Fibroblast of the aortic adventitia (primary cell): ENCODE measurements around the gene CXXC5. TPM values are rescaled to one million over a fixed set of nuclear protein-coding genes. Genes with fewer than 3 reads are reported as not detected.
"Not testable (repeated sequence)": the region's sequence is repeated elsewhere in the genome, so short reads cannot be mapped to it uniquely, and the experiment has no call there.

Source experiments
- DNase-seq: peaks from one replicate; pipeline ENCODE4 v3.0.0-alpha.2; 2010; ENCODE audit warnings: low read depth
- H3K4me3 ChIP-seq: 2 replicates; pipeline ENCODE4 v1.5.1; 2011; ENCODE audit warnings: low read depth, mild to moderate bottlenecking, control low read depth, low read length, moderate library complexity
- total RNA-seq: library from RNA; depleted of rRNA; stranded (reverse); fragments of >200 nt; gene quantifications from 2 replicates; pipeline ENCODE4 v1.2.3, GENCODE V29; 2012; ENCODE audit warnings: low replicate concordance
- TF ChIP-seq, protein P1 (sequence below): IDR thresholded peaks from 2 replicates; pipeline ENCODE4 v1.5.1; 2011; ENCODE audit warnings: mild to moderate bottlenecking, low read length, control low read depth, inconsistent platforms; ENCODE audit not compliant: insufficient read depth

Gene CXXC5
- total RNA-seq: 26.1 and 75.9 TPM in 2 replicates

DNA sequence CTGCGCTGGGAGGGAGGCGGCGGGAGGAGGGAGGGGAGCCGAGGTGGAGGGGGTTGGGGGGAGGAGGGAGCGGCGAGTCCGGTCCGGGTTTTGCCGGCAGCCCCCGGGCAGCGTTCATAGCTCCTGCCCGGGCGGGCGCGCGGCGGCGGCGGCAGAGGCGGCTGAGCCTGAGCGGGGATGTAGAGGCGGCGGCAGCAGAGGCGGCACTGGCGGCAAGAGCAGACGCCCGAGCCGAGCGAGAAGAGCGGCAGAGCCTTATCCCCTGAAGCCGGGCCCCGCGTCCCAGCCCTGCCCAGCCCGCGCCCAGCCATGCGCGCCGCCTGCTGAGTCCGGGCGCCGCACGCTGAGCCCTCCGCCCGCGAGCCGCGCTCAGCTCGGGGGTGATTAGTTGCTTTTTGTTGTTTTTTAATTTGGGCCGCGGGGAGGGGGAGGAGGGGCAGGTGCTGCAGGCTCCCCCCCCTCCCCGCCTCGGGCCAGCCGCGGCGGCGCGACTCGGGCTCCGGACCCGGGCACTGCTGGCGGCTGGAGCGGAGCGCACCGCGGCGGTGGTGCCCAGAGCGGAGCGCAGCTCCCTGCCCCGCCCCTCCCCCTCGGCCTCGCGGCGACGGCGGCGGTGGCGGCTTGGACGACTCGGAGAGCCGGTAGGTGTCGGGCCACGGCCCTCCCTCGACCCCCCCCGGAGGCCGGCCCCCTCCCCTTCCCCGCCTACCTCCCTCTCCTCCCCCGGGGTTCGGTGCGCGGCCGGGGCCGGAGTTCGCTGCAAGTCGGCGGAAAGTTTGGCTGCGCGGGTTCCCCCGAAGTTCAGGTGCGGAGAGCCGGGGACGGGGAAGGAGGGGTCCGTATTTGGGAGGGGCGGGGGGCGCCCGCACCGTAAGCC, at the start of gene CXXC5:
Gene CXXC5, plus strand, starts transcription at position 145 of the 877 bp plus-strand sequence. CDS start 32,175 bp downstream, outside the sequence.
- peak within 1 kb of the TSS; percentile 84 for H3K4me3 ChIP-seq
- TF ChIP-seq, protein P1, sequence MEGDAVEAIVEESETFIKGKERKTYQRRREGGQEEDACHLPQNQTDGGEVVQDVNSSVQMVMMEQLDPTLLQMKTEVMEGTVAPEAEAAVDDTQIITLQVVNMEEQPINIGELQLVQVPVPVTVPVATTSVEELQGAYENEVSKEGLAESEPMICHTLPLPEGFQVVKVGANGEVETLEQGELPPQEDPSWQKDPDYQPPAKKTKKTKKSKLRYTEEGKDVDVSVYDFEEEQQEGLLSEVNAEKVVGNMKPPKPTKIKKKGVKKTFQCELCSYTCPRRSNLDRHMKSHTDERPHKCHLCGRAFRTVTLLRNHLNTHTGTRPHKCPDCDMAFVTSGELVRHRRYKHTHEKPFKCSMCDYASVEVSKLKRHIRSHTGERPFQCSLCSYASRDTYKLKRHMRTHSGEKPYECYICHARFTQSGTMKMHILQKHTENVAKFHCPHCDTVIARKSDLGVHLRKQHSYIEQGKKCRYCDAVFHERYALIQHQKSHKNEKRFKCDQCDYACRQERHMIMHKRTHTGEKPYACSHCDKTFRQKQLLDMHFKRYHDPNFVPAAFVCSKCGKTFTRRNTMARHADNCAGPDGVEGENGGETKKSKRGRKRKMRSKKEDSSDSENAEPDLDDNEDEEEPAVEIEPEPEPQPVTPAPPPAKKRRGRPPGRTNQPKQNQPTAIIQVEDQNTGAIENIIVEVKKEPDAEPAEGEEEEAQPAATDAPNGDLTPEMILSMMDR: no peak
- DNase-seq: peak; percentile 87

DNA sequence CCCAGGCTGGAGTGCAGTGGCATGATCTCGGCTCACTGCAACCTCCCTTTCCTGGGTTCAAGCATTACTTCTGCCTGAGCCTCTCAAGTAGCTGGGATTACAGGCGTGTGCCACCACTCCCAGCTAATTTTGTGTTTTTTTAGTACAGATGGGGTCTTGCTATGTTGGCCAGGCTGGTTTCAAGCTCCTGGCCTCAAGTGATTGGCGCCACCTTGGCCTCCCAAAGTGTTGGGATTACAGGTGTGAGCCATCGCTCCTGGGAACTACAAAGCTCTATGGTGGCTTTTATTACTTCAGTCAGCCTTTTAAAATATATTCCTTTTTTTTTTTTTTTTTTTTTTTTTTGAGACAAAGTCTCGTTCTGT, 49.6 kb upstream of the CXXC5 start:
- H3K4me3 ChIP-seq, DNase-seq: not testable (repeated sequence)

DNA sequence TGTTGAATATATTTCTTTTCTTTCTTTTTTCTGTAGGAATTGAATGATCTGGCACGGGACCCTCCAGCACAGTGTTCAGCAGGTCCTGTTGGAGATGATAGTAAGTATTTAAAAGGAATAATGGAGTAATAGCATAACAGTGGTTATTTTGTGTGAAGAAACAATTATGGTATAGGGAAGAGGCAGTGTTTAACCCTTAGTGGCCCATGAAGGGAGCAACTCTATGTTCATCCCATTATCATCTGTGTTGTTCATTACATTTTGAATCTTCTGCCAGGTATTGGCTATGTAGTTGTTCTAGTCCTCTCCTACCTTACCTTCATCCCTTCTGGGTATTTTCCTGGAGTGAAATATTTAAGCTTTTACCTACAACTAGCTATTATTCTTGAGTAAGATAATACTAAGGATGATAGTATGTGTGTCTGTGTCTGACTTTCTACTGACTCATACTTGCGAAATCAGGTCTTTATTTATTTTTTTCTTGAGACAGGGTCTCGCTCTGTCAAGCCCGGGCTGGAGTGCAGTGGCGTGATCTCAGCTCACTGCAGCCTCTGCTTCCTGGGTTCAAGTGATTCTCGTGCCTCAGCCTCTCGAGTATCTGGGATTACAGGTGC, 47.7 kb upstream of the CXXC5 start:
- H3K4me3 ChIP-seq: no peak overlapping the region
- peak; percentile 46 for DNase-seq
- TF ChIP-seq, protein P1: no peak

DNA sequence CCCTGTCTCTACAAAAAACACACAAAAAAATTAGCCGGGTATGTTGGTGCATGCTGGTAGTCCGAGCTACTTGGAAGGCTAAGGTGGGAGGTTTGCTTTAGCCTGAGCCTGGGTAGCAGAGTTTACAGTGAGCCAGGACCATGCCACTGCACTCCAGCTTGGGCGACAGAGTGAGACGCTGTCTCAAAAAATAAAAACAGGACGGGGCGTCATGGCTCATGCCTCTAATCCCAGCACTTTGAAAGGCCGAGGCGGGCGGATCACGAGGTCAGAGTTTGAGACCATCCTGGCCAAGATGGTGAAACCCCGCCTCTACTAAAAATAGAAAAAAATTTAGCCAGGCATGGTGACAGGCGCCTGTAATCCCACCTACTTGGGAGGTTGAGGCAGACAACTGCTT, 46.7 kb upstream of the CXXC5 start:
- TF ChIP-seq, protein P1: no peak
- H3K4me3 ChIP-seq: no peak overlapping the region
- DNase-seq: no peak

DNA sequence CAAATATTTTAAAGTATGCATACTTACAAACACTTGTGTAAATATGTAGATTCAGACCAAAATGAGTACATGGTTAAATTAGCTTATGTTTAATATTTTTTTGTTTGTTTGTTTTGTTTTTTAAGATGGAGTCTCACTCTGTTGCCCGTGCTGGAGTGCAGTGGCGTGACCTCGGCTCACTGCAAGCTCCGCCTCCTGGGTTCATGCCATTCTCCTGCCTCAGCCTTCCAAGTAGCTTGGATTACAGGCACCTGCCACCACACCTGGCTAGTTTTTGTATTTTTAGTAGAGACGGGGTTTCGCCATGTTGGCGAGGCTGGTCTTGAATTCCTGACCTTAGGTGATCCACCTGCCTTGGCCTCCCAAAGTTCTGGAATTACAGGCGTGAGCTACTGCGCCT, 46.2 kb upstream of the CXXC5 start:
- H3K4me3 ChIP-seq, DNase-seq: not testable (repeated sequence)

DNA sequence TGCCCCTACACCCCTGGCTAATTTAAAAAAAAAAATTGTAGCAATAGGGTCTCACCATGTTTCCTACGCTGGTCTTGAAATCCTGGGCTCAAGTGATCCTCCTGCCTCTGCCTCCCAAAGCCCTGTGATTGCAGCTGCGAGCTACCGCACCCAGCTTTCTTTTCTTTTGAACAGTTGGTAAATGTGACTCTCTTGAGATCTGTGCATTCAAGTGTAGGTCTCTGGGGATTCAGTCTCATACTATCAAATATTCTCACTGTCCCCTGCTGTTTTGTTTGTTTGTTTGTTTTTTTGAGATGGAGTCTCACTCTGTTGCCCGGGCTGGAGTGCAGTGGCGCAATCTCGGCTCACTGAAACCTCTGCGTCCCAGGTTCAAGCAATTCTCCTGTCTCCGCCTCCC, 42.3 kb upstream of the CXXC5 start:
- no peak overlapping the region for H3K4me3 ChIP-seq
- no peak for DNase-seq
- TF ChIP-seq, protein P1: no peak

DNA sequence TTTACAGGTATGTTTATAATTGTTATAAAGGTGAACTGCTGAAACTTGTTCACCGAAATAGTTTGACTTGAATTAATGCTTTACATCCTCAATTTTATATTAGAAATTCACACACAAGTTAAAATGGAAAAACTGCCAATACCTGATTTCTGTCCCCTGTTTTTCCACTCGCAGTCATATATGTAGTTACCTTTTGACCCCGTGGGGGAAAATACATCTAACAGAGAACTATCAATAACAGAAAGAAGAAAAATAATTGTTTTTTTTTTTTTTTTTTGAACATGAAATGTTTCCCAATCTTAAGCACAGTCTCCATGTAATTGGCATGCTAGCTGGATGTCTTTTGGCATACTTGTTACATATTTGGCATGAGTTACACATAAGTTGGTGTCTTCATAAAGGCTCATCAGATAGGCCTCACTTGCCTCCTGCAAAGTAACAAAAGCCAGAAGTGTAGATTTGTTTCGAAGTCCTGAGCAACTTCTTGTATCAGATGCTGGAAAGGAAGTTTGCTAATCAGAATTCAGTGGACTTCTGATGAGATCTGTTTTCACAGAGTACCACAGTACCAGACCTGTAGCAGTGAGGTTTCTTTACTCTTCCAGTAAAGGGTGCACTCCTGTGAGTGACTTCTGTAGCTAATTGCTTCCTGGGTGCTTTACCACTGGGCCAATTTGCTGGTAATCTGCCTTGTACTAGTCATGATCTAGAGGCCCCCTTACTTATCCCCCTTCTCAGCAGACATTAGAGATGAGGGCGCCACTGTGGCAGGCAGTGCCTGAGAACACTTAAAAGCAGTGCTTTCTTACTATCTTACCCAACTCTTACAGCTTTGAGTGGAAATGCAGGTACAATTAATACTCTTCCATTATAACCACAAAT, 36.2 kb upstream of the CXXC5 start:
- TF ChIP-seq, protein P1: no peak
- peak; percentile 52 for DNase-seq

More for the DNA sequence above, 36.2 kb upstream of the CXXC5 start:
- no peak overlapping the region for H3K4me3 ChIP-seq
